Activated CD8-positive, alpha-beta memory T cell treated with anti-CD3 and anti-CD28 coated beads for 1 hour (primary cell): ENCODE data around the gene MYH11.
"Not testable (repeated sequence)": the region's sequence is repeated elsewhere in the genome, so short reads cannot be mapped to it uniquely, and the experiment has no call there.

Experiments used
- DNase-seq, 2 donors: peaks; one replicate each; pipeline ENCODE4 v3.0.0-alpha.2; 2020; ENCODE audit warnings: low read depth in 1 of 2; ENCODE audit errors: extremely low read depth in 1 of 2

The MYH11 gene

DNA sequence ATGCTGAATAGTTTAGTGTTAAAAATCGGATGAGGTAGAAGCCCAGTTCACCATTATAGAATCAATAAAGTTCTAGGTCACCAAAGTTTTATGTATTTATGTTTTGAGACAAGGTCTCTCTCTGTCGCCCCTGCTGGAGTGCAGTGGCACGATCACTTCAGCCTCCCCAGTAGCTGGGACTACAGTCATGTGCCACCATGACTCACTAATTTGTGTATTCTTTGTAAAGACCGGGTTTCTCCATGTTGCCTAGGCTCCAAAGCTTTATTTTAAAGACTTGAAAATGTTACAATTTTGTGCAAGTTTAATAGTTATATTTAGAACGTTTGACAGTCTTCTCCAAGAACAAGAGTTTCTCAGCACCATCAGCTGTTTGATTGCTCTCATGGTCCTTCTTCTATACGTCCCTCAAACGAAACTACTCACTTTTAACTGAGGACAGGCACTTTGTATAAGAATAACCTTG, 174.7 kb downstream of the MYH11 start:
- DNase-seq = no peak

DNA sequence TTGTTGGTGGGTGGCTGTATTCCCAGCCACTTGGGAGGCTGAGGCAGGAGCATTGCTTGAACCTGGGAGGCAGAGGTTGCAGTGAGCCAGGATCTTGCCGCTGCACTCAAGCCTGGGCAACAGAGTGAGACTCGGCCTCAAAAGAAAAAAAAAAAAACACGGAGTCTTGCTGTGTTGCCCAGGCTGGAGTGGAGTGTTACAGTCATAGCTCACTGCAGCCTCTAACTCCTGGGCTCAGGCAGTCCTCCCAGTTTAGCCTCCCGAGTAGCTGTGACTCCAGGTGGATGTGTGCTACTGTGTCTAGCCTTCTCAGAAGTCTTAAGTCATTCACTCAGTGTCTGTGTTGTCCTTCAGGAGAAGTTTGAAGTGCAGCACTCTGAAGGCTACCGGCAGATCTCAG, 179.4 kb downstream of the MYH11 start:
- DNase-seq = no peak

DNA sequence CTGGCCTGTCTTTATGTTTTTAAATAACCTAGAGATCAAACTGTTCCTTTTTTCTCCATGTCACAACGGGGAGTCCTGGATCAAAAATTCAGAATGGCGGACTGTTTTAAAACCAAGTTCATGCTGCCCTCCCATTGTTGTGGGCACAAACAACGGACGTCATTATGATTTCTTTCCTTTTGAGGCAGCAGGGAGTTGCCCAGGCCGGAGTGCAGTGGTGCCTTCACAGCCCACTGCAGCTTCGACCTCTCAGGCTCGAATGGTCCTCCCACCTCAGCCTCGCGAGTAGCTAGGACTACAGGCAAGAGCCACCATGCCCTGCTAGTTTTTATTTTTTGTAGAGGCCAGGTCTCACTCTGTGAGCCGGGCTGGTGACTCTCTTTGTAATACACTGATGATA, 180.3 kb downstream of the MYH11 start:
- DNase-seq = no peak

DNA sequence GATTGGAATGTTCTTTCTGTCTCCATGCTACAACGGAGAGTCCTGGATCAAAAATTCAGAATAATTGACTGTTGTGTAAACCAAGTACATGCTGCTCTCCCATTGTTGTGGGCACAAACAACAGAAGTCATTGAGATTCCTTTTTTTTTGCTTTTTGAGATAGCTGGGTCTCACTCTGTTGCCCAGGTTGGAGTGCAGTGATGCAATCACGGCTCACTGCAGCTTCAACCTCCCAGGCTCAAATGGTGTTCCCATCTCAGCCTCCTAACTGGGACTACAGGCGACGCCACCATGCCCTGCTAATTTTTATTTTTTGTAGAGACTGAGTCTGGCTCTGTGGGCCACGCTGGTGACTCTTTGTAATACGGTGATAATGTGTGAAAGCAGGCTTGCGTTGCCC, 182.3 kb downstream of the MYH11 start:
- no peak for DNase-seq

DNA sequence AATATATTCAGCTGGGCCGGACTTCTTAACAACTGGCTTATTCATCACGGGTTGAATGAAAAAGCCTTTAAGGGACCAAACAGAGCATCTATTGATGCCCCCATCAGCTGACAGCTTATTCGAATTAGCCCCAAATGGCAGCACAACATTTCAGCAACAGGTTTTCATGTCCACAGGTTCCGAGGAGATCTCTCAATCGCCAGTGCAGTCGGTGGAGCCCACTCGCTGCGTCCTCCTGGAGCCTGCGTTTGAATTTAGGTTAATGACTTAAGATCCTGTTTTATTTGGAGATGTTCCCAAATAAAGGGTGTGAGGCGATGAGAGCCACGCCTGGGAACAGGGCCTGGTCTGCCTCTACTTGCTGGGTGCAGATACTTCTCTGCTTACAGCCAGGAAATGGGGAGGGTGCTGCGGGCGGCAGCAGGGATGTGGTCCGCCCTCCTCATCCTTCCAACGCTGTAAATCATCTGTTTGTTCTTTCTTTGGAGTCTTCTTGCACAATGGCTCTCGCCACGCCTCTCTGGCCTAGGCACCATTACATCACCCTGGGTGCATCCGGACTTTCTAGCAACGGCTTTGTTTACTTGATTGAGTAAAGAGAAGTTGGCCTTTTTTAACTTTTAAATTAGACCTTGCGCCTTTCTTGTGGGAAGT, 184.2 kb downstream of the MYH11 start:
- peak; percentile 42 to 53 for DNase-seq

DNA sequence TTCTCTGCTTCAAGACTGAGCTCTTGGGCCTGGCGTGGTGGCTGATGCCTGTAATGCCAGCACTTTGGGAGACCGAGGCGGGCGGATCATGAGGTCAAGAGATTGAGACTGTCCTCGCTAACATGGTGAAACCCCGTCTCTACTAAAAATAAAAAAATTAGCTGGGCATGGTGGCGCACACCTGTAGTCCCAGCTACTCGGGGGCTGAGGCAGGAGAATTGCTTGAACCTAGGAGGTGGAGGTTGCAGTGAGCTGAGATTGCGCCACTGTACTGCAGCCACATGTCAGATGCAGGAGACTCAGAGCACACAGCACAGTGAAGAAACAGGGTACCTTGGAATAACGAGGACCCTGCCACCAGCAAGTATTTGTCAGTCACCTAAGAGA, 184.7 kb downstream of the MYH11 start:
- not testable (repeated sequence) for DNase-seq

DNA sequence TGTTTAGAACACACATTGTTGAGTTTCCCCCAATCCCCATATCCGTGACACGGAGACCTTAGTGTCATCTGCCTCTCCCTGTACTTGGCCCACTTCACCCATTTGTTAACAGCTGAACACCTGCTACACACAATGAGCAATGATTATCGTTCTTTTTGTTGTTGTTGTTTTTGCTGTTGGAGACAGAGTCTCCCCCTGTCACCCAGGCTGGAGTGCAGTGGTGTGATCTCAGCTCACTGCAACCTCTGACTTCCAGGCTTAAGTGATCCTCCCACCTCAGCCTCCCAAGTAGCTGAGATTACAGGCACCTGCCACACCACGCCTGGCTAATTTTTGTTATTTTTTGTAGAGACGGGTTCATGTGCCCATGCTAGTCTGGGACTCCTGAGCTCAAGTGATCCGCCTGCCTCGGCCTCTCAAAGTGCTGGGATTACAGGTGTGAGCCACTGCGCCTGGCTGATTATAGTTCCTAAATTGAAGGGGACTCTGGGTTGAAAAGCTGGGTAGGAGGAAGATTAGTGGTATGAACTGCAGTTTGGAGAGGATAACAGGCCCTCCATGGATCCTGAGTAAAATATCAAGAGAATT, 185.2 kb downstream of the MYH11 start:
- DNase-seq = no peak

DNA sequence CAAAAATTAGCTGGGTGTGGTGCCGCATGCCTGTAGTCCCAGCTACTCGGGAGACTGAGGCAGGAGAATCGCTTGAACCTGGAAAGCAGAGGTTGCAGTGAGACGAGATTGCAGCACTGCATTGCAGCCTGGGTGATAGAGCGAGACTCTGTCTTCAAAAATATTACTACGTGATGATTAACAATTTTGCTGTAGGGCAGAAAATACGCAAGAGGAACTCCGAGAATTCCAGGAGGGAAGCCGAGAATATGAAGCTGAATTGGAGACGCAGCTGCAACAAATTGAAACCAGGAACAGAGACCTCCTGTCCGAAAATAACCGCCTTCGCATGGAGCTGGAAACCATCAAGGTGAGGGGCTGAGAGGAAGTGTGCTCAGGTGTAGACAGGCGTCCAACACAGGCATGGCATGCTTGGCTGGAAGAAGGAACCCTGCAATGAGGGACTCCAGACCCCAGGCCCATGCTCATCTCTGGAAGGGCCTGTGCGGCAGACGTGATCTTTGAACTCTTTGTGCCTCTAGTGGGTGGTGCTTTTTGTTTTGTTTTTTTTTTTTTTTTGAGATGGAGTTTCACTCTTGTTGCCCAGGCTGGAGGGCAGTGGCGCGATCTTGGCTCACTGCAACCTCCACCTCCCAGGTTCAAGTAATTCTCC, 189.6 kb downstream of the MYH11 start:
- no peak for DNase-seq

DNA sequence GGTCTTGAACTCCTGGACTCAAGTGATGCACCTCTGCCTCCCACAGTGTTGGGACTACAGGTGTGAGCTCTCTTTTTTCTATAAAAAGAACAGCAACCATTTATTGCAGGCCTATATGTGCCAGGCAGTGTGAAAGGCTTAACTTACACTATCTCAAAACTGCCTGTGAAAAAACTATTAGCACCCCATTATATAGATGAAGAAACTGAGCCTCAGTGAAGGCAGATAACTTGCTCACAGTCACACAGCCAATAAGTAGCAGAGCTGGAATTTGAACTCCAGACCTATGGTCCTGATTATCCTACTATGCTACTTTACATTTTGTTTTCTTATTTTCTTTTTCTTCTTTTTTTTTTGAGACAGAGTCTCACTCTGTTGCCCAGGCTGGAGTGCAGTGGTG, 191.7 kb downstream of the MYH11 start:
- DNase-seq = no peak

DNA sequence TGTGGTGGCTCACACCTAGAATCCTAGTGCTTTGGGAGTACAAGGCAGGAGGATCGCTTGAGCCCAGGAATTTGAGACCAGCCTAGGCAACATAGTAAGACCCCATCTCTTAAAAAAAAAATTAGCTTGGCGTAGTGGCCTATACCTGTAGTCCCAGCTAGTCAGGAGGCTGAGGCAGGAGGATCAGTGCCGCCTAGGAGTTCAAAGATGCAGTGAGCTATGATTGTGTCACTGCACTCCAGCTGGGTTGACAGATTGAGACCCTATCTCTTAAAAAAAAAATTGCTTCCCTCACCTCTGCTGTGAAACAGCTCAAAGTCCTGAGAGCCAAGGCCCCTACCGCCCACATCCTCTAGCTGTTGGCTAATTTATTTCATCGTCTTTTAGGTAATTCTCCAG, 196.6 kb downstream of the MYH11 start:
- no peak for DNase-seq

DNA sequence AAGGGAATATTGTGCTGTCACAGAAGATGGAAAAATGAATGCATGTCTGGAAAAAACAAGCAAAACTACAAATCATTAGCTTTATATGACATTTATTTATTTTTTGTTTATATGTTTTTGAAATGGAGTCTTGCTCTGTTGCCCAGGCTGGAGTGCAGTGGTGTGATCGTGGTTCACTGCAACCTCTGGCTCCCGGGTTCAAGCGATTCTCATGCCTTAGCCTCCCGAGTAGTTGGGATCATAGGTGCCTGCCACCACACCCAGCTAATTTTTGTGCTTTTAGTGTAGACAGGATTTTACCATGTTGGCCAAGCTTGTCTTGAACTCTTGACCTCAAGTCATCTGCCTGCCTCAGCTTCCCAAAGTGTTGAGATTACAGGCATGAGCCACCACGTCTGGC, 198.3 kb downstream of the MYH11 start:
- DNase-seq = no peak

DNA sequence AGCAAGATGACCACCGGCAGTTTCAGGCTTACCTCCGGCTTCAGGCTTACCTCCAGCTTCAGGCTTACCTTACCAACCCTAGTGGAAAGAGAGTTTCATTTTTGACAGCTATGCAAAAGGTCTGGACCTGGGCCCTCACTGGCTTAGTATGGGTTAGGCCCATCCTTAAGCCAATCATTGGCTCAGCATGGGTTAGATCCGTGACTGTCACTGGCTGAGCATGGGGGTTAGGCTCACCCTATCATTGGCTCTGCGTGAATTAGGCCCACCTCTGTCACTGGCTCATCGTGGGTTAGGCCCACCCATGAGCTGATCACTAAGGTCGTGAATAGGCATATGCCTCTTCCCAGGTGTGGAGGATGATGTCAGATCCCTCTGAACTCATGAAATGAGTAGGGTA, 198.7 kb downstream of the MYH11 start:
- DNase-seq = no peak

DNA sequence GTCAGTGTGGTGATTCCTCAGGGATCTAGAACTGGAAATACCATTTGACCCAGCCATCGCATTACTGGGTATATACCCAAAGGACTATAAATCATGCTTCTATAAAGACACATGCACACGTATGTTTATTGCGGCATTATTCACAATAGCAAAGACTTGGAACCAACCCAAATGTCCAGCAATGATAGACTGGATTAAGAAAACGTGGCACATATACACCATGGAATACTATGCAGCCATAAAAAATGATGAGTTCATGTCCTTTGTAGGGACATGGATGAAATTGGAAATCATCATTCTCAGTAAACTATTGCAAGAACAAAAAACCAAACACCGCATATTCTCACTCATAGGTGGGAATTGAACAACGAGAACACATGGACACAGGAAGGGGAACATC, 201.3 kb downstream of the MYH11 start:
- not testable (repeated sequence) for DNase-seq

DNA sequence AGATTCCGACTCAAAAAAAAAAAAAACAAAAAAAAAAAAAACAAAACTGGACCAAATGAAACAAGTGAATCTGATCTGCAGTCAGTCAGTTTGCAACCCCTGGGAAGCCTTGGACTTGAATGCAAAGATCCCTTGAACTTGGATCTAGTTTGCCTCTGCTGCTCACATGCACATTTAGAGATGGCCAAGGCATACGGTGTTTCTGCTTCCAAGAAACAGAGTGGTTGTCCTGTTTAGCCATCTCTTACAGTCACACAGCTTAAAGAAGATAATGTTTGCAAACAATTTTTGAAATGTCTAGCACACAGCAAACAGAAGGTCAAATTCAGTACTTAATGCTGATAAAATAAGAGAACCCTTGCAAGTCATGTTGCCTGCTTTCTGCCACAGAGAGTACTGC, 202.2 kb downstream of the MYH11 start:
- no peak for DNase-seq

DNA sequence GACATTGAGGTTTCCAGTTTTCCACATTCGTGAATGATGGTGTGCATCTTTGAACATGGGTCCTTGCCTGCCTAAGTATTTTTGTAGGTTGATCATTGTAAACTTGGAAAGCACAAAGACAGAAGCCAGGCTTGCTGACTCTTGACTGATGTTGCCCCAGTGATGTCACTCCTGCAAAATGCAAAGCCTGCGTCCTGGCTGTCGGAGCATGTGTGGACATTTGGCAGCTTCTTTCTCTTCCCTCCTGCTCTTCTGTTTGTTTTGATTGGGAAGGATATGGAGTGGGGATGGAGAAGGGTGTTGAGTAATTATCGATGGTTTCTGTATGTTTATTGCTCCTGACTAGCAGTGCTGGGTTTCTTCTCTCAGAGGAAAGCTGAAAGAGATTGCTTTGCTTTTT, 203.6 kb downstream of the MYH11 start:
- DNase-seq = no peak
